Measurements from ENCODE around the gene PBX4.

The PBX4 gene

GRCh38 chr19:19633711-19634515 is 15.4 kb upstream of the PBX4 start:
- Histone ChIP-seq H3K27me3 (replicated peaks; ENCODE audit: control insufficient read depth, insufficient read depth, low read length) (no peaks in the 10 kb centered on the region), H3K36me3 (ENCODE audit: control insufficient read depth, insufficient read depth, low read length, severe bottlenecking) (peaks cover 34% of the 10 kb centered on the region), H3K4me1 (ENCODE audit: control insufficient read depth, insufficient read depth, low read length) (no peaks in the 10 kb centered on the region), H3K9ac (ENCODE audit: low read length) (no peak overlapping the region), H3K4me3 (ENCODE audit: low read length) (no peak overlapping the region), H3K9me3 (ENCODE audit: control insufficient read depth, low read length) (no peaks in the 10 kb centered on the region)
- DNase-seq (ENCODE audit: low read depth), result no peak

- H3K4me1 ChIP-seq (ENCODE audit: control insufficient read depth, insufficient read depth, low read length), result no peaks in the 10 kb centered on the region
- no peaks in the 10 kb centered on the region for H3K27me3 ChIP-seq (replicated peaks; ENCODE audit: control insufficient read depth, insufficient read depth, low read length)
- no peaks in the 10 kb centered on the region for H3K9me3 ChIP-seq (ENCODE audit: control insufficient read depth, low read length)
- no peak overlapping the region for H3K9ac ChIP-seq (ENCODE audit: low read length)
- DNase-seq (ENCODE audit: low read depth), result no peak
- H3K36me3 ChIP-seq (ENCODE audit: control insufficient read depth, insufficient read depth, low read length, severe bottlenecking), result peaks cover 34% of the 10 kb centered on the region
- H3K4me3 ChIP-seq (ENCODE audit: low read length), result no peak overlapping the region
Measured at GRCh38 chr19:19632661-19633060, 14.2 kb upstream of the PBX4 start.

GRCh38 chr19:19631346-19631745 is 12.9 kb upstream of the PBX4 start:
- Histone ChIP-seq H3K4me3 (ENCODE audit: low read length) (no peak overlapping the region), H3K9ac (ENCODE audit: low read length) (no peak overlapping the region), H3K4me1 (ENCODE audit: control insufficient read depth, insufficient read depth, low read length) (no peaks in the 10 kb centered on the region), H3K9me3 (ENCODE audit: control insufficient read depth, low read length) (no peaks in the 10 kb centered on the region), H3K27me3 (replicated peaks; ENCODE audit: control insufficient read depth, insufficient read depth, low read length) (no peaks in the 10 kb centered on the region), H3K36me3 (ENCODE audit: control insufficient read depth, insufficient read depth, low read length, severe bottlenecking) (peaks cover 29% of the 10 kb centered on the region)
- no peak for DNase-seq (ENCODE audit: low read depth)

GRCh38 chr19:19630426-19630825 is 11.9 kb upstream of the PBX4 start:
- no peak overlapping the region for H3K9ac ChIP-seq (ENCODE audit: low read length)

GRCh38 chr19:19630062-19630414 is 11.6 kb upstream of the PBX4 start:
- Histone ChIP-seq H3K36me3 (ENCODE audit: control insufficient read depth, insufficient read depth, low read length, severe bottlenecking) (peaks cover 19% of the 10 kb centered on the region), H3K4me3 (ENCODE audit: low read length) (no peak overlapping the region), H3K27me3 (replicated peaks; ENCODE audit: control insufficient read depth, insufficient read depth, low read length) (no peaks in the 10 kb centered on the region), H3K9ac (ENCODE audit: low read length) (no peak overlapping the region), H3K4me1 (ENCODE audit: control insufficient read depth, insufficient read depth, low read length) (no peaks in the 10 kb centered on the region), H3K9me3 (ENCODE audit: control insufficient read depth, low read length) (no peaks in the 10 kb centered on the region)
- DNase-seq (ENCODE audit: low read depth), result no peak

More at GRCh38 chr19:19630426-19630825, 11.9 kb upstream of the PBX4 start:
- H3K9me3 ChIP-seq (ENCODE audit: control insufficient read depth, low read length), result no peaks in the 10 kb centered on the region
- no peaks in the 10 kb centered on the region for H3K4me1 ChIP-seq (ENCODE audit: control insufficient read depth, insufficient read depth, low read length)
- H3K36me3 ChIP-seq (ENCODE audit: control insufficient read depth, insufficient read depth, low read length, severe bottlenecking), result peaks cover 23% of the 10 kb centered on the region
- H3K27me3 ChIP-seq (replicated peaks; ENCODE audit: control insufficient read depth, insufficient read depth, low read length), result no peaks in the 10 kb centered on the region
- DNase-seq (ENCODE audit: low read depth), result no peak
- H3K4me3 ChIP-seq (ENCODE audit: low read length), result no peak overlapping the region

GRCh38 chr19:19628501-19629134 is 10.1 kb upstream of the PBX4 start:
- Histone ChIP-seq H3K4me1 (ENCODE audit: control insufficient read depth, insufficient read depth, low read length) (no peaks in the 10 kb centered on the region), H3K4me3 (ENCODE audit: low read length) (no peak overlapping the region)

GRCh38 chr19:19627621-19628500 is 9.4 kb upstream of the PBX4 start, which contains the start of gene LPAR2:
LPAR2 (minus strand) TSS chr19:19628220; CDS start chr19:19627275, 945 bp downstream.
- H3K27me3 ChIP-seq (replicated peaks; ENCODE audit: control insufficient read depth, insufficient read depth, low read length), result no peaks in the 10 kb centered on the region
- peak; percentile 28 for DNase-seq (ENCODE audit: low read depth)
- H3K4me3 ChIP-seq (ENCODE audit: low read length), result peak within 1 kb of the TSS; percentile 37
- H3K9me3 ChIP-seq (ENCODE audit: control insufficient read depth, low read length), result no peaks in the 10 kb centered on the region
- no peaks in the 10 kb centered on the region for H3K36me3 ChIP-seq (ENCODE audit: control insufficient read depth, insufficient read depth, low read length, severe bottlenecking)
- H3K9ac ChIP-seq (ENCODE audit: low read length), result no peak within 1 kb of the TSS
- no peaks in the 10 kb centered on the region for H3K4me1 ChIP-seq (ENCODE audit: control insufficient read depth, insufficient read depth, low read length)

More at GRCh38 chr19:19628501-19629134, 10.1 kb upstream of the PBX4 start:
- Histone ChIP-seq H3K36me3 (ENCODE audit: control insufficient read depth, insufficient read depth, low read length, severe bottlenecking) (peaks cover 6% of the 10 kb centered on the region), H3K27me3 (replicated peaks; ENCODE audit: control insufficient read depth, insufficient read depth, low read length) (no peaks in the 10 kb centered on the region), H3K9me3 (ENCODE audit: control insufficient read depth, low read length) (no peaks in the 10 kb centered on the region), H3K9ac (ENCODE audit: low read length) (no peak overlapping the region)
- DNase-seq (ENCODE audit: low read depth), result peak; percentile 73

GRCh38 chr19:19626516-19627472 is 8.3 kb upstream of the PBX4 start:
- H3K9me3 ChIP-seq (ENCODE audit: control insufficient read depth, low read length), result no peaks in the 10 kb centered on the region
- H3K27me3 ChIP-seq (replicated peaks; ENCODE audit: control insufficient read depth, insufficient read depth, low read length), result no peaks in the 10 kb centered on the region
- H3K9ac ChIP-seq (ENCODE audit: low read length), result no peak overlapping the region
- H3K4me3 ChIP-seq (ENCODE audit: low read length), result no peak overlapping the region
- no peaks in the 10 kb centered on the region for H3K36me3 ChIP-seq (ENCODE audit: control insufficient read depth, insufficient read depth, low read length, severe bottlenecking)
- no peak for DNase-seq (ENCODE audit: low read depth)
- no peaks in the 10 kb centered on the region for H3K4me1 ChIP-seq (ENCODE audit: control insufficient read depth, insufficient read depth, low read length)

GRCh38 chr19:19624032-19624570 is 5.6 kb upstream of the PBX4 start:
- Histone ChIP-seq H3K36me3 (ENCODE audit: control insufficient read depth, insufficient read depth, low read length, severe bottlenecking) (no peaks in the 10 kb centered on the region), H3K9ac (ENCODE audit: low read length) (no peak overlapping the region), H3K9me3 (ENCODE audit: control insufficient read depth, low read length) (no peaks in the 10 kb centered on the region), H3K4me1 (ENCODE audit: control insufficient read depth, insufficient read depth, low read length) (no peaks in the 10 kb centered on the region), H3K4me3 (ENCODE audit: low read length) (no peak overlapping the region), H3K27me3 (replicated peaks; ENCODE audit: control insufficient read depth, insufficient read depth, low read length) (no peaks in the 10 kb centered on the region)
- DNase-seq (ENCODE audit: low read depth), result no peak

GRCh38 chr19:19623383-19623782 is 4.9 kb upstream of the PBX4 start:
- Histone ChIP-seq H3K4me3 (ENCODE audit: low read length) (no peak overlapping the region), H3K27me3 (replicated peaks; ENCODE audit: control insufficient read depth, insufficient read depth, low read length) (no peaks in the 10 kb centered on the region), H3K36me3 (ENCODE audit: control insufficient read depth, insufficient read depth, low read length, severe bottlenecking) (no peaks in the 10 kb centered on the region), H3K9me3 (ENCODE audit: control insufficient read depth, low read length) (no peaks in the 10 kb centered on the region), H3K9ac (ENCODE audit: low read length) (no peak overlapping the region), H3K4me1 (ENCODE audit: control insufficient read depth, insufficient read depth, low read length) (no peaks in the 10 kb centered on the region)
- DNase-seq (ENCODE audit: low read depth), result no peak
